Activated CD4-positive, alpha-beta T cell treated with anti-CD3 and anti-CD28 coated beads, Interleukin-2, amount 50 U/mL, for 1 hour (primary cell): Measurements from ENCODE around the gene EPHA6.
A peak's percentile ranks its signal among the peaks of the same experiment; 100 is the strongest.

Experiments used
- DNase-seq: peaks from one replicate; pipeline ENCODE4 v3.0.0-alpha.2; 2020

Gene EPHA6

DNA sequence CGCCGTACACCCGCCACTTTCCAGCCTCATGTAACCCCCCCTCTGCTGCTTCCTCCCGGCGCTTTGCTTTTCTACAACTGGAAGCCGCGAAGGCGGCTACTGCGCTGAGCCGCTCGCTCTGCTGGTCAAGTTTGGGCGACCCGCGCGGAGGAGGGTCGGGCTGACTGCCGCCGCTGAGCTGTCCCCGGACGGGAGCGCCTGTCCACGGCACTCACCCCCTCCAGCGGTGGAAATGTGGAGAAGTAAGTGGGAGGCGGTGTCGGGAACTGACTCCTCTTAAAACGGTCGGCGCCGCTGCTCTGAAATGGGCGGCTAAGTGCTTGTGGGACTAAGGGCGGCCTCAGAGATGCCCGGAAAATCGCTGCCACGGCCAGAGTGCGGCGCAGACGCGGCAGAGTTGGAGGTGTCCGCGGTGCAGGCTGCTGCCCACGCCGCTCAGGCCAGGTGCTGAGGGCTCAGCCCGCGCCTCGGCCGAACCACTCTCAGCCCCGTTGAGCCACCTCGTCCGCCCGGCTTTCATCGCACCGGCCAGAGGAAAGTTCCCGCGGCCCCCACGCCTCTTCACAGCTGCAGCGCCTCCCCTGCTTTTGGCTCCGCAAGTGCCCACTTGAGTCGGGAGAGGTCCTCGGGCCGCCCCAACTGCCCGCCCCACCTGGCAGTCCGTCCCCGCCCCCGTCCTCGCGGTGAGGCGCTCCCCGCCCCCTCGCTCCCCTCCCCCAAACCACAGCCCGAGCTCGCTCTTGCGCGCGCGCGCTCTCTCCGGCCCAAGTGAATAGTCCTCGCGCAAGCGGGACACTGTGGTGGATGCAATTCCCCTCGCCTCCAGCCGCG, at the start of gene EPHA6:
EPHA6 (plus strand) TSS at position 775 of the 831 bp plus-strand sequence.
- no peak for DNase-seq

DNA sequence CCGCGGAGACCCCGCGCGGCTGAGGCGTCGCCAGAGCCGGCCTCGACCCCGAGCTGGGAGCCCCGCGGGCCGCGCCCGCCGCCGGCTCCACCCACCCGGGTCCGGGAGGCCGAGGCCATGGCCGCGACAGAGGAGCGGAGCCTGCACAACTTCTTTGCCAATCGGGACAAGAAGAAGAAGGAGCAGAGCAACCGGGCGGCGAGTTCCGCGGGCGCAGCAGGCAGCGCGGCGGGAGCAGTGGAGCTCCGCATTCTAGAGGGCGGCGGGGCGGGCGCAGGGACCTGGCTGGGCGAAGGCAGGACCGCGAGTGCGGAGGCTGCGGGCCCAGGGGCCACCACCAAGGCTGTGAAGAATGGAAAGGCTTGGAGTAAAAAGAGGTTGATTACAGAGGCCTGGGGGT, 37.6 kb upstream of the EPHA6 start:
- no peak for DNase-seq

- no peak for DNase-seq
These were observed 34.6 kb upstream of the EPHA6 start for GRCh38 chr3:96779810-96780209.

DNA sequence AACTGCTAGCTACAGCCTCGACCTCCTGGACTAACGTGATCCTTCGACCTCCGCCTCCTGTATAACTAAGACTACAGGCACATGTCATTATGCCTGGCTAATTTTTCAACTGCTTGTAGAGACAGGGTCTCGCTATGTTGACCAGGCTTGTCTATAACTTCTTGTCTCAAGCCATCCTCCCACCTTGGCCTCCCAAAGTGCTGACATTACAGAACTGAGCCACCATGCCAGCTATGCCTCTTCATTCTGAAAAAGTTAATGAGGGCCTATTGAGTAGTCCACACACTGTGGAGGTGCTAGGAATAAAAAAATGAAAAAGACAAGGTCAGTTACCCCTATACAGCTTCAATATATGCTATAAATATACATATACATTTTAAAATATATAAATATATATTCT, 18.3 kb upstream of the EPHA6 start:
- DNase-seq, result no peak

DNA sequence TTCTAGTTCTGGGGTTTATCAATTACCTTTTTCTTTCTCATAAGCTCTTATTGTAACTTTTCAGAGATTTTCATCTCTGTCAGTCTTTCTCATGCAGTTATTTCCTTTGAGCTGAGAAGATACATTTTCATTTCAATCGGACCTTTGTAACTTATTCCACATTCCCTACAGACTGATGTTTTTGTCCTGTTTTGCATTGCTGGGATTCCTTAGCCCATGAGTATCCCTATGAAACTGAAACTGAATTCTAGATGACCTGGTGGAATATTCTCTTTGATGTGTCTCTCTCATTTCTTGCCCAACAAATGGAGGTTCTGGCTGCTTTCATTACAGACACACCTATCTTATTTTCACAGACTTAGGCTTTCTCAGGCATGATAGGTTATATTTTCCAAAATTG, 10.5 kb upstream of the EPHA6 start:
- no peak for DNase-seq

GRCh38 chr3:96806341-96806740, 8.1 kb upstream of the EPHA6 start:
- no peak for DNase-seq

GRCh38 chr3:96813134-96813819, 1.1 kb upstream of the EPHA6 start:
- peak; percentile 15 for DNase-seq

- DNase-seq, result no peak
These were observed 515 bp downstream of the EPHA6 start for GRCh38 chr3:96814651-96815567.

DNA sequence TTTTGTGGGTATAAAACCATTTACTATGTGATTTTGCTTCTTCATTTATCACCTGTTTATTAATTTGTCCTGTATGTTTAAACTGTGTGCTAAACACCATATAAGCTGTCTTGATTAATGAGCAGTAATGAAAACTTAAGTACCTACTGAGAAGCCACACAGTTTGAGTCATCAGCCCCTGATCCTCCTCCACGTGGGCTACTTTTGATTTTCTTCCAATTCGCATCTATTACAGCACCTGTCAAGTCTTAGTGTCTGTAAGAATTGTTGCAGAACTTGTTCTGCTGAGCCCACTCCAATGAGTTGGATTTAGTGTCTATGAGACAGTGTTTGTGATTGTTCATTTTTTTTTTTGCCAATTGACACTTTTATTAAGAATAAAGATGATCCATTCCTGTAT, 16.8 kb downstream of the EPHA6 start:
- no peak for DNase-seq

DNA sequence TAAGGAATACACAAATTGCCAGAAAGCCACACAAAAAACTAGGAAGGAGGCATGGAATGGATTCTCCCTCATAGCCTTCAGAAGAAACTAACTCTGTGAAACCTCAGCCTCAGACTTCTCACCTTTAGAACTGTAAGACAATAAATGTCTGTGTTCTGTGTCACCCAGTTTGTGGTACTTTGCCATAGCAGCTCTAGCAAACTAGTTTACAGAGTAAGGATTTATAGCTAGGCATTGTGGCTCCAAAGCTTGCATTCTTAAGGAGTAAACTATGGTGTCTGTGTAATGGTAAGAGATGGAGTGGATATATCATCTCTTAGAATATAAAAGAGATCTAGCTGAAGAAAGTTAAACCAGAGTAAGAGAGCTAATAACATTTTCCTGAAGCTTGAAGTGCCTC, 18.9 kb downstream of the EPHA6 start:
- no peak for DNase-seq

DNA sequence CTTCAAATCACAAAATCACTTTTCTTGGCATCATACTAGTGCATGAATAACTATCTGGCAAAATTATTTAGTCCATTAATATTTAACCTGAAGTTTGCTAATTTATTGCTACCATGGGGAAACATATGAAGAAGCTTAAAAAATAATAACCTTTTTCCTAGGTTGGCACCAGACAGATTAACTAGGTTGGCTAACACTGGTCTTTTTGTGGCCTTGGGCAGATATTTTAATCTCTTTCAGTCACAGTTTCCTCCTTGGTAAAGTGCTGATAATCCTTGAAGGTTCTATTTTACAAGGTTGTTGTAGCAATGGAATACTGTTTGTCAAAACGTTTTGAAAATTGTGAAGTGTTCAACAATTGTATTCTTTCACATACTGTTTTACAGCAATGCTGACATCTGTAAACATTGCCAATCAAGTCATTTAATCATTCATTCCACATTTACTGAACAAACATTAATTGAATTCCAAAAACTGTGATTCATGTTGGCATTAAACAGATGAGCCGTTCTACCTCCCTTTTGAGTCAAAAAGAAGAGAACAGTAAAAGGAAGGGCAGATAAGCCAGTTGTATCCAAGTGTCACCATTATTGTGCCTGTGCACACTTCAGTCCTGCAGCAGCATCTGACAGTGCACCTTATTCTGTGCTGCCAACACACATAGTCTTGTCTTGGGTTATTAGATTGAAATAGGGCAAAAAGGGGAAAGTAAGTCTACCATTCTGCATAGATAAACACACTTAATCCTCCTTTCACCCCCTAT, 21.9 kb downstream of the EPHA6 start:
- DNase-seq, result no peak

DNA sequence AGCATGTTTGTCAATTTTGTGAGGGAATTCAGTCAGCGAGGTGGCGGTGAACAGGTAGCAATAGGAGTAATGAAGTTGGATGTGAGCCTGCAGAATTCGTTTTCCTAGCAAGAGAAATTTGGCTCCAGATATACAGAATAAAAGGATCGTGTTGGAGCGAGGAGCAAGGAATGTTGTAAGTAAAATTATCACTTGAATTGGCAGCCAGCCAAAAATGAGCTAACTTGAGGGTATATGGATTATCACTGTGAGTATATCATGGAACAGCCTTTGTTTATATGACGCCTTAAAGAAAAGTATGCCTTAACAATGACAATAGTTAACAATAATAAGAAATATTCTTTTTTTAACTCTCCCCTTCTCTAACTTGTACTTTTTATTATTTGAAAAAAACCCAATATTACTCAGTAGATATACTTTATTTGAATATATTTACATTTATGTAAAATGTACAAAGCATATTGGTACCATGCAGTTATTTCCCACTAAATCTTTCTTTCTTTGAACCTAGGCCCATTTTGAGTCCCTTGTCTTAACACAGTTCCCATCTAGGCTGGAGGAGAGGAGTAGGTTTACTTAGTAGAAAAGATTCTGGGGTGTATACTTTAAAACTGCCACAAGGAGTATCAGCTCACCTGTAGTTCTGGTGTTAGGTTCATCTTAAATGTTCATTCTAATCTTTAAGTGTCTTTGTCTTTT, 29.3 kb downstream of the EPHA6 start:
- DNase-seq, result no peak

- DNase-seq, result no peak
These were observed 29.8 kb downstream of the EPHA6 start for GRCh38 chr3:96844204-96844514.

DNA sequence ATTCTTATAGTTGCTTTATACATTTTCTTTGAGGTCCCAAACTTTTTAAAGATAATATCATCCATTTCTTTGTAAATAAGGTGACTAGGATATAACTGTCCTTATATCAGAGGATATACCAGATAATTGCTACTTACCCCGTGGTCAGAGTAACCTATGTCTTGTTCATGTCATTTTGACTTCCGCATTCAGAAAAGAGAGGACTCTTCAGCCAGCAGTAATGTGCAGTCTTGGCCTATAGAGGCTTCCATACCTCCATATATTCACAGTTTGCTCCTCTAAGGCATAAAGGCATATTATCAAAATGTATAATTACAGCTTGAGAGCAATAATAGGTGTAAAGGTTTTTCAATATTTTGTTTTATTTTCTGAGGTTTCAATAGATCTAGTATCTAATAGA, 38.5 kb downstream of the EPHA6 start:
- no peak for DNase-seq

GRCh38 chr3:96860882-96861281, 46.5 kb downstream of the EPHA6 start:
- DNase-seq, result no peak

DNA sequence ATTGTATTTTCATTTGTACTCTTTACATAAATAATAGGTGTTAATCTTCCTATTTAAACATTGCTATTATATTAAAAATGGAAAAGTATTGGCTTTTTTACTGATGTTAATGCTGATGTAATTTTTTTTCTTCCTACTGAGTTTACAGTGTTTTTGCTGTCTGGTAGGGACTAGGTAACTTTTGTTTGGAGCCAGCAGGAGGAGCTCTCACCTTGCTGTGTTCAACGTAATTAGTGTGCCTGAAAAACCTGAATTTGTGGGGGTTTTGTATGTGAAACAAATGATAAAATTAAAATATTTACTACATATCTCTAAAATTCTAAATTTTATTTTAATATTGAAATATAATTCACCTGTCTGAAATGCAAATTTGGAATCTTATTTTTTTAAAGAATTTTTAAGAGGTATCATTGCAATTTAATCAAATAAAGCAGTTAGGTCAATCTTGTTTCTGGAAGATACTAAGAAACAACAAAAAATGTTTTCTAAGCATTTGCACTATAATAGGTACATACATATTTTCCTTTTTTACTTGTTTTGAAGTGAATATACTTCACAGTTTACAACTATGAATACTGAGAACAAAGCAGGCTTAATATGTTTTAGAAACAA, 48.8 kb downstream of the EPHA6 start:
- no peak for DNase-seq

GRCh38 chr3:96865605-96866004, 51.2 kb downstream of the EPHA6 start:
- DNase-seq, result no peak

- DNase-seq, result no peak
These were observed 54.9 kb downstream of the EPHA6 start for GRCh38 chr3:96869316-96869715.

DNA sequence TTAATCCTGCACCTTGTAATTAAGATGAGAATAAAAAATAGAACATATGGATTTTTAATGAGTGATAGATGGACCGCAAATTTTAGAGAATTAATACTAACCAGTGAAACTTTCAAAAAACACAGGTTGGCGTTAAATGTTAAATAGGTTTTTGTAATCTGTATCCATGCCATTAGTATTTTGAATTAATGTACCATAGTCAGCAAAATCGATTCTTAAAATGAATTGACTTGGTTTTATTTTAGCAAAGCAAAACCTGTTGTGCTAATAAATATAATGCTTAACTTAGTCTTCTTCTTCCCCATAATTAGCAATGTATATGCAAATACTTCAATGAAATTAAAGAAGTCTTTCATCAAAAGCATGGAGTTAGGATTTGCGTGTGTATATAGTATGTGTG, 63.1 kb downstream of the EPHA6 start:
- no peak for DNase-seq

- no peak for DNase-seq
These were observed 85.6 kb downstream of the EPHA6 start for GRCh38 chr3:96900031-96900430.

GRCh38 chr3:96900566-96900965, 86.2 kb downstream of the EPHA6 start:
- no peak for DNase-seq

DNA sequence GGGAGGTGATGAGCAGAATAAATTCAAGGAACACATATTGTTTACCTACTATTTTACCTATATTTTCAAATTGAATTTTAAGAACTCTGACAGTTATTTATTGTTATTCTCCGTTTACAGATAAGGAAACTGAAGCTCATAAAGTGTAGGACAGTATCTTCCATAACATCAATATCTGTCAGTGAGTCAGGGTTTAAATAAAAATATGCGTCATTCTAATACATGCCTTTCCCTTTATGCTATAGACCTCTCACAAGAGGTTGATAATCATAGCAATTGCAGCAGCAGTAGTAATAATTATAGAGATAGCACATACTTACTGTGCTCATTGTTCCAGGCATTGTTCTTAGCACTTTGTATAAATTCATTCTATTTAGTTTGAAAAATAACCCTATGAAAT, 101.1 kb downstream of the EPHA6 start:
- no peak for DNase-seq
